AML-193 (cell line): Measurements from ENCODE around the gene SHISA2.

Experiments
- DNase-seq, 2 experiments: peaks; one replicate each; lab custom pipeline; 2025; lab: John Stamatoyannopoulos, UW

The SHISA2 gene

DNA sequence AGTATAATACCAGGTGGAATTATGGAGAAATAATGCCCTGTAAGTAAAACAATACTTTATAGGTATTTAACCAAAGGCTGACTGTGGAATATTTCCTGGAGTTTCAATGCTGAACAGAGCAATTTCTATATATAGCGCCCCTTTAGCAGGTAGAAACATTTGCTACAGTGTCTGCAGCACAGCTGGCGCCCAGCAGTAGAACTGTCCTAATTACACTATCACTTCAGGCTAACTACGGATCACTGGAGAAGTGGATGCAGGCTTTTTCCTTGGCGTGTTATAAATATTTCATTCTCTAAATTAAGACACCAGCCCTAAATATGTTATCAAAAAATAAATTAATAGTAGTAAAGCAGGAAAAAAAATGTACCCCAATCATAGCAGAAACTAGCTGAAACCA is 3.1 kb downstream of the SHISA2 start:
- no peak for DNase-seq

DNA sequence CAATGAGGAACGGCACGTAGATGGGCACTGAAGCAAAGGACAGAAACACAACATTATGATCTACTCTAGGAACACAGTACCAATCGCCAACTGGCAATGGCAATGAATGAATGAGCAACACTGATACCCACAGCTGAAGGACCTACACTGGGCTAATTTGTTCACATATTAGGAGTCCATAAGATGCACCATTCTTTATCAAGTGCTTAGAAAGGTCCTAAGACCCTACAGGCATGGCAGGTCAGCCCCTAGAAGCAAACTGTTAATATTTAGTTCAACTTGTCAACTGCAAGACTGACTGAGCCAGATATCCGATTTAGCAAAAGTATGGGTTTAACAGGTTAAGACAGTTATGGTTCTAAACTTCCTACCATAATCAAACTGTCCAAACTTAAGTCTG is 4.8 kb downstream of the SHISA2 start:
- no peak for DNase-seq

DNA sequence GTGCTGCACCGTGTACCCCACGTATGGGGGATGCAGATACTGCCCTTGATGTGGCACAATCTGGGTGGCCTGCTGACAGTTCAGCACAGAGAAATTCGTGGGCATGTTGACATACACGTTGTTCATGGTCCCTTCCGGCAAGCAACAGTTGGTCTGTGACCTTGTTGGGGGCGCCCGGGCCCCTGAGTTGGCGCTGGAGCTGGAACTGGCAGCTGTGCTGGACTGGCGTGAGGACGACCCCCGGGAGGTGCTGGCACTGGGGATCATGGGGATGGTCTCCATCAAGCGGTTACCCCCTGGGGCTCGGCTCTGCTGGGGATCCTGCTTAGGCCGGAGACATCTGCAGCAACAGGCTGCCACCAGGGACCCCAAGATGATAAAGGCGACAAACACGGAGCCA is 5.2 kb downstream of the SHISA2 start:
- no peak for DNase-seq

DNA sequence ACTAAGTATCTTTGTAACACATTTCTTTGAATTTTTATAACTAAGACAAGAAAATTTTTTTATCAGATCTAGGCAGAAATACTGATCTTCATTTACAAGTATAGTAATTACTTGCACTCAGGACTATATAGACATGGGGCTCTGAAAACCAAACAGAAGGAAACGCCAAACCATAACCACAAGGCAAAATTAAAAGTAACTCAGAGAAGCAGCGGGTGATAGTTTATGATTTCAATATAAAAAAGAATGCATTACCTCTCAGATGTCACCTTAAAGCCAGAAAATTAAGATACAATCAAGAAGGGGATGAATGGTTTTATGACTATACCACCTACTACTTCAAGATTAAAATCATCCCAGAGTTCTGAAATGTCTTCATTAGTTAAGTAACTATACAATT is 6.7 kb downstream of the SHISA2 start:
- no peak for DNase-seq

DNA sequence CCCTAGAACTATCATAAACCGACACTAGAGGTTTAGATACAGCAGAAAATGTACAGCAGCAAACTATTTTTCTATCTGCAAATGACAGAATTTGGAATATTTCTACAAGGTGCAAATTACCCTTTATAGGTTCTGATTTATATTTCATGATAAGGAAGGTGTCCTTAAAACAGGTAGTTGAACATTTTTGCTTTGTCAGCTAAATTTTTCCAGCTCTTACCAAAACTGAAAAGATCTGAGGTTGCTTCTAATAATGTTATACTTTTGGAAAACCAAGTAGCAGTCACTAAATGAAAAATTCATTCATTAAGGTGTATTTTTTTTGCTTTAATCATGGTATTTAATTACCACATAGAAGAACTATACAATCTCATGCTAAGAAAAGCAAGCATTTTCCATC is 9.0 kb downstream of the SHISA2 start:
- no peak for DNase-seq

DNA sequence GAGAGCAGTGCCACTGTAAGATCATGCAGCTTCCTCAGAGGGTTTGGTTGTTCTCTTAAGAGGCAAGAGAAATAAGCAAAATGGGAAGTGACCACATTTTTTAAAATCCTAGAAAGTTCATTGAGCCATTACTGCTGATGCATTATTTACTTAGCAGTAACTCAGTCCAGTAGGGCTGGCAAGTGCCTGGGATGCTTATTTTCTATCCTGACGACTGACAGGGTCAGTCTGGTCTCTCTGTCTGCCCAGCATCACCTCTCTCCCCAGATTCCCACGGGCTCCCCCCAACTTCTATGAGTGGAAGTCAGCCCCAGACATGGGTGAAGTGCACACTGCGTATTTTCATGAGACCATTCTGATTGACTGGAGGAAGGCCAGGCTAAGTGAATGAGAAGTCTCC is 10.4 kb downstream of the SHISA2 start:
- no peak for DNase-seq

DNA sequence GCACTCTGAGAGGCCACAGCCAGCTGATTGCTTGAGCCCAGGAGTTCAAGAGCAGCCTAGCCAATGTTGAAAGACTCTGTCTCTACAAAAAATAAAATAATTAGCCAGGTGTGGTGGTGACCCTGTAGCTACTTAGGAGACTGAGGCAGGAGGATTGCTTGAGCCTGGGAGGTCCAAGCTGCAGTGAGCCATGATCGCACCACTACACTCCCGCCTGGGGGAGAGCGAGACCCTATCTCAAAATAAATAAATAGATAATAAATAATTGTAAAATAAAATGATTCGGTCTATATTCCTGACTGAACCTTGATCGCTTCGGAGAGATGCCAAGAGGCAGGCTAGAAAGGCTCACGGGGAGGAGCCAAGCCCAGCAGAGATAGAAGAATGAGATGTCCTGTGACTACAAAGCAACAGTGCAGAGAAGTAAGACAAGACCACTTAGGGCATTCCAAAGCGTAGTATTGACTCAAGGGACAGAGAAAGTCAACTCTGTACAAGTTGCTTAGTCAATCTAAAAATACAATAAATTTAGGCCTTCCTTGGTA is 12.8 kb downstream of the SHISA2 start:
- DNase-seq, result no peak

DNA sequence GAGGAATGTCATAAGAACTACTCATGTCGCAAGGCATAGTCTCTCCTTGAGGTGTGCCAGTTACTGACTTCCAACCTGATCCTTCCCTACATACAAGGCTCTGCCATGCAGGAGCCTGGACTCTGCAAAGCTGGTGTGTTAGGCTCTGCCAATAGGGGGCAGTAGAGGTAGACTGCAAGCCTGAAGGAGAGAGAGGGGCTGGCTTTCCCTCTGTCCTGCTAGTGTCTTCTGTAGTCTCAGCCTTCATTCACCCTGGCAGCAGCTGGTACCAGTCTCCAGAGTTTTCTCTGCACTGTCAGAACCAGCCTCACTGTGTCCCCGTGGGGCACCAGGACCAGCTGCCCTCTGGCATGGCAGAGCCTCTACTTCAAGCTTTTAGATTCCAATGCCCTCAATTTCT is 14.5 kb downstream of the SHISA2 start:
- peak in 1 of 2 experiments; percentile 3 for DNase-seq

DNA sequence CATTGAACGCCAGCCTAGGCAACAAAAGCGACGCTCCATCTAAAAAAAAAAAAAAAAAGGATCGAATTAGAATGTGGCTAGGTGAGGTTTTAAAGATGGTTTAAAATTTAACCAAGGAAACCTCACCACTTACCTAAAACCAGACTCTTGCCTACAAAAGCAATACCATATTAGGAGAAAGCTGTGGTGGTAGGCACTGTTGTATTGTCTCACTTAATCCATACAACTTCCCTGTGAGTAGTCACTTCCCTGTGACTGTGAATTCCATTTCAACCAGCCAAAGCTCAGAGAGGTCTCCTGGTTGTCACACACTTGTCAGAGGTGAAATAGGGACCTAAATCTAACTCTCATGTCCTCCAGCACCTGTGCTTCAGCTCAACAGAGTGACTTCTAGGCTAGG is 15.4 kb downstream of the SHISA2 start:
- no peak for DNase-seq

DNA sequence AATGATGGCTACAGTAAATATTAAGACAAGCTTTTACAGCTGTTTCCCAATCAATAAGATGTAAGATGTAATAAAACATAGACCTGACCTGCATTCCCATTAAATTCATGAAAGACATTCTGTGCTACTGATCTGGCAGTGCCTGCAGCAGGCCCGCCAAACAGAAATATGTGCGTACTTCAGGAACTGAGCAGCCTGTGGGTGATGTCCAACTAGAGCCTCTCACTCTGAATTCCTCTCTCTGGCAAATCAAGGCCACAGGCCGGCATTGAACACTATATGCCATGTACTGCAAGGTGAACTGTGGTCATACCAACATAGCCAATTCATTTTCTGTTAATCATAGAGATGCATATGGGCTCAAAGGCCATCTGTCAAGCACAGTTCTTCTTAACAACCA is 17.8 kb downstream of the SHISA2 start:
- no peak for DNase-seq

DNA sequence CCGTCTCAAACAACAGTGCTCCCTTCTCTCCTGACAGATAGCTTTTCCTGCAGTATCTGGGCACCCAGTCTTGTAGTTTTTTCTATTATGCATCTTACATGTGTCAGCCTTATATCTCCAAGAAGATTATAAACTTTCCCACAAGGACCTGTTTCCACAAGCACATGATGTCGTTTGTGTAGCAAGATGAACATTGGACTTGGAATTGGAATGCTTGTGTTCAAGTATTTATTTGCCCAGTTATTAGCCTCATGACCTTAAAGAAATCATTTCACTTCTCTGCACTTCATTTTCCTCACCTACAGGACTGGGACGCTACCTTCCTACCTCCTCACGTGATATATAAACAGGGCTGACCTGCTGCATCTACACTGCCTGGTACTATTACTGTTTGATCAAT is 21.5 kb downstream of the SHISA2 start:
- DNase-seq, result no peak

DNA sequence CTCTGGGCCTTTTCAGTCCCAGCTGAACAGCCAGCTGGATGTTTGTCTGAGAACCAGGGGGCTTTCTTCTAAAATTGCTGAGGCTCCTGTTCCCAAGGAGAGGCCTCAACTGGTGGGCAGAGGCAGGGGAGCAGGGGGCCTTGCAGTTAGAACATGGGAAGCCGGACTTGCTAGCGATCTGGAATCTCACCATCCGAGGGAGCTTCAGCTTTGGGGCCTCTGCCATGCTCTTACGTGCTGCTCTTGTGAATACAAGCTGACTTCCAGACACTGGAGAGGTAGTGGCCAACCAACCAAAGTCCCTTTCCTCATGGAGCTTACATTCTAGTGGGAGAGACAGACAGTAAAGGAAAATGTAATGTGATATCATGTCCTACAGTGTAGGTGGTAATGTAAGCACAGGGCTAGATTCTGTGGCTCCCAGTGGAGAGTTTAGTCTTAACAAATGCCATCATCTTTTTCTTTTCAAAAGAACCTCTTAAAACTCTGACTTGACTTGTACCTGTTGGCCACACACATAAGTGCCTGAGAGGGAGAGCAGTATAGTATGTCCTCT is 22.2 kb downstream of the SHISA2 start:
- no peak for DNase-seq

DNA sequence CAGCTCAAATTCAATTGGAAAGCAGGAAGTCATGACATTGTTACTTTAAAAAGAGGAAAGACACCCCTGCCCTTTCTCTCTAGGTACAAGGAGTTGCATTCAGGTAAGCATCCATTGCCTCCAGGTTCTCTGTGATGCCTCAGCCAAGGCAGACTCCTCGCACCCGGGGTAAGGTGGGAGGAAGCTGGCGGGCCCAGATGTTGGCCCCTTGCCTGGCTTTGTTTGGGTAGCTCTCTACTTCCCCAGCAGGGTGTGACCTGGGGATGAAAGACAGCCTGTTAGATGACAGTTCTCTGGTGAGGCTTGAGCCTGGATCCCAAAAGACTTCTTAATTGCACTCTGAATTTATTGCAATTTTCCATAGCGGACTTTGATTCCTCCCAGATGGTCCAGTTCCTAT is 25.6 kb downstream of the SHISA2 start:
- DNase-seq, result no peak

DNA sequence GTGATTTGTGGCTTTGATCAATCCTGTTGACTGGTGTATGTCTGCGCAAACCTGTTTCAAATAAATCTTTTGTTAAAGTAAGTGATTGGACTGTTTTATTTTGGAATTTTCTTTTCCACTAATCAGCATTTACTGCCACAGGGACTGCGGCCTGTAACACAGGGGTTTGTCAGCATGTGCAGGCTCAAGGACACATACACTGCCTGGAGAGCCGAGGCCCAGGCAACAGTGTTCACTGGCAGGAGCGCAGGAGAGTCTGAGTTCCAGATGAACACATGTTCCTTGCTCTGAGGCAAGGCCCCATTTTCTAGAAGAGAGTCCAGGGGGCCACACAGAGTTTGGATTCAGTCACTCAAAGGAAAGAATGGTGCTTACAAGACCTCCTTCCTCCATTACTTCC is 26.0 kb downstream of the SHISA2 start:
- no peak for DNase-seq

DNA sequence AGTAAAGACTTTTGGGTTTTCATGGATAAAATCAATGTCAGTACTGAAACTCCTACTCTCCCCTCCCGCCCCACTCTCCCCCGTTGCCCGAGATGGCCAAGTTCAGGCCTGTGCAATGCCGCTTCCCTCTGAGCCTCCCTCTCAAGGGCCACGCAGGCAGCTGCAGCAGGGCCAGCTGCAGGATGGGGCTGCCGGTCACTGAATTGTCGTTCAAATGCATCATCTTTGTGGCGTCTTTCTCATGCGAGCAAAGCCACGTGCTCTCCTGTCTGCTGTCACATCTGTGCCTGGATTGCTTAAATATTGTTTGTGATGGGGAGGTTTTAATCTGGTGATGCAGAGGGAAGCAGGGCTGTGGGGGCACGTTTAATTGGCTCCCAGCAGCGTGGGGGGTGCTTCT is 26.6 kb downstream of the SHISA2 start:
- DNase-seq, result no peak

DNA sequence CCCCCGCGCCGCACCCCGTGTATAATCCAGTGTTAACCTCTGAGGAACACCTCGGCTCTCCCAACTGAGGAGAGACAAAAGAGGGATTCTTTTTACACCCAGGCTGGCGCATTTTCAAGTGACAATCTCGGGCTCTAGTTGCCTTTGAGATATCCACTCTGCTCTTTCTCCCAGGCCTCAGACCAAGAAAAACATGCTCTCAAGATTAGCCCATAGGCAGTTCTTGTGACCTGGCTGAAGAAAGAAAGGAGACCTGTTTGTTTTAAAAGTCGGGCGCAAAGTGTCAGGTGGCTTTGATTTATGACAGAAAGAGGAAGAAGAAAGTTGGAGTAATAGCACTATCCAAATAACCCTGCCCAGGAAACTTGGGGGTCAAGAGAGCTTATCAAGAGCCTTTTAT is 27.3 kb downstream of the SHISA2 start:
- no peak for DNase-seq

DNA sequence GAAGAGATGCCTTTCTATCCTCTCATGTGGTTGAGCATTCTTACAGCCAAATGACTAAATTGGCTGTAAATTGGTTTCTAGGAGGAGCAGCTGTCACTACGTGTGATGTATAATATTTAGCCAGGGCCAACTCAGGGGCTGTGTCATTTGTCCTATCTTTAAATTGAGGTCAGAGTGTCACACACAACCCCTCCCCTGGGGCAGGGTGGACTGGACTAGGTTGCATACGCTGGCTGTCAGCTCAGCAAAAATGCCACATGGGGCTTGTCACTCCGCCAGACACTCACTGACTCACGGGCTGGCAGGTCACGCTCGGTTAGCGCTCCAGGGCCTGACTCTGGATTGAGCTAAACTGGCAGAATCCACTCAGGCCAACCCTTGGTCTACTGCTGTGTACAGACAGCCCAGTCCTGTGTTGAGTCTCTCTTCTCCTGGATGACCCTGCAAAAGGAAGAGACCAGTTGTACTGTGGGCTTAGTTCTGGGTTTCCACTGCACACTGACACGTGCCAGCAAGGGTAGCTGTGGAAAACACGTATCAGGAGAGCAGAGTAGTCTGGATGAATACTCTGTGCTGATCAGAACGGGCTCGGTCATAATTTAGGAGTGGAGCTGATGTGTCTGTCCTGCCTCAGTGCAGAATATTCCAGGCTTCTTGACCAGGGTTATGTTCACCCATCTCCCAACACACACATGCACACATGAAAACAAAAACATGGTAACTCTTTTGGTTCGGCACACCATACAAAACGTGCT is 29.1 kb downstream of the SHISA2 start:
- no peak for DNase-seq

DNA sequence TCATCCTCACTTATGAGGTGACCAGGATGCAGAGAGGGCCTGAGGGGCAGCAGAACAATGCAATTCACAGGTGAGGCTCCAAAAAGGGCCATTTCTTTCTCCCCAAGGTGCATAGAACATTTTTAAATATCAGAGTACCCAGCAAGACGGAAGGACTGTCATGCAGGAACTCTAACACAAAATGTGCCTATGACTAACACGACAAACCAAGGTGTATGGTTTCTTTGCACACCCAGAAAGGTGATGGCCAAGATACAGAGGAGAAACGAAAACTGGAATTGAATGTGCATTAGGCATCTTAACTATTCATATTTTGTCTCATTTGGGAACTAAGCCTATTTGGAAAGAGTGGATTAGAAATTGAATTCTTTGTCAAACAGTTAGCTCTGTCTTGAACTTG is 29.9 kb downstream of the SHISA2 start:
- no peak for DNase-seq

DNA sequence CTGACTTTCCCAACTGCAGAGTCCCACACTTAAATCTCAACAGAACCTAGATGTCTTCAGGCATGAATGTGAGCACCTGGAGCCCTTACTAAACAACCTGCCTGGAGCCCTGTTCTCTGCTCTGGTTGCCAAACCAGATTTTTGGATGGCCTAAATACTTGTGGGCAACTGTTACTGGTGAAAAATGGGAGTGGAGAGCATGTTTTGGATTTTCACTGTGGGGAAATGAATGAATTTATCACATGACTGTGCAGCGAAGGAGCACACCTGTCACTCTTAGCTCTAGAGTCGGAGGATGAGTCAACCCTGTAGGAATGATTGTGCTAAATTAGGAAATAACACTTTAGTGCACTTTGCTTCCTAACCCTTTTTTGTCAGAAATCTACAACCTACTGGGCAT is 30.3 kb downstream of the SHISA2 start:
- no peak for DNase-seq

DNA sequence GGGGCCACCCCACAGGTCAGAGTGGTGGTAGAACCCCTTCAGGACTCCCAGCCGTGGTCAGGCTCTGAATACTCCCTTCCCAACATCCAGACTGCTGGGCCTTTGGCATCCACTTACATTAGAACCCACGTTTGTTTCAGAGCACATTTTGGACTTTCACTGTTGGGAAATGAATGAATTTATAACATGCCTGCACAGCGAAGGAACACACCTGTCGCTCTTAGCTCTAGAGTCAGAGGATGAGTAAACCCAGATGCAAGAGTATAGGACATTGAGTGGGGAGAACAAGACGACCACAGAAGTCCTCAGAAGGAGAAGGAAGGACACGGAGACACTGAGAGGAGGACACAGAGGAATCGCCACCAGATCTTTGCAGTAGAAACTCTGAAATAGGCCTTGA is 30.9 kb downstream of the SHISA2 start:
- no peak for DNase-seq

DNA sequence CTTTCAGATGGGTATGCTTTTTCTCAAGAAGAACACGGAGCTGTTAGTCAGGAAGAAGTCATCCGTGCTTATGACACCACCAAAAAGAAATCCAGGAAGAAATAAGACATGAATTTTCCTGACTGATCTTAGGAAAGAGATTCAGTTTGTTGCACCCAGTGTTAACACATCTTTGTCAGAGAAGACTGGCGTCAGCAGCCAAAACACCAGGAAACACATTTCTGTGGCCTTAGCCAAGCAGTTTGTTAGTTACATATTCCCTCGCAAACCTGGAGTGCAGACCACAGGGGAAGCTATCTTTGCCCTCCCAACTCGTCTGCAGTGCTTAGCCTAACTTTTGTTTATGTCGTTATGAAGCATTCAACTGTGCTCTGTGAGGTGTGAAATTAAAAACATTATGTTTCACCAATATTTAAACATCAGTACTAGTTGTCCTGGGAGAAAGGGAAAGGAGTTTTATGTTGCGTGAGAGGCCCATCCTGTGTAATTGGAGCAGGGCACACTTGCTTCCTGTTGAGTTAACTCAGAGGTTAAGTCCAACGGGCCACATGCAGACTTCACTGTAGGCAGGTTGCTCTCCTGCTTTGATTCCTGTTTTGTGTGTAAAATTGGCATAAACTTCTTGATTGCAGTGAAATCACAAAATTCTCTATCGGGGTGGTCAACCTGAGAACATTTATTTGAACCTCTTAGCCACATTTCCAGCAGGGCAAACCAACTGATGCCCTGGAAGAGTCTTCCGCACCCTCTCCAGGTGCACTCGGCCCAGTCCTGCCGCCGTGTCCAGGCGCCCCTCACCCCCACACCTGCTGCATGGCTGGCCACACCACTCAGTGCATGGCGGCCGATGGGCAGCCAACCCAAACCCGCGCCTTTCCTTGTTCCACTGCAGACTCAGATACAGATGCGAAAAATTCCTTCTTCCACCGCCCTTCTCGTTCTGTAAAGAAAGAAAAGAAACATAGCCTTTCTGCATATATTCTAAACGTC is 31.6 kb downstream of the SHISA2 start:
- no peak for DNase-seq

DNA sequence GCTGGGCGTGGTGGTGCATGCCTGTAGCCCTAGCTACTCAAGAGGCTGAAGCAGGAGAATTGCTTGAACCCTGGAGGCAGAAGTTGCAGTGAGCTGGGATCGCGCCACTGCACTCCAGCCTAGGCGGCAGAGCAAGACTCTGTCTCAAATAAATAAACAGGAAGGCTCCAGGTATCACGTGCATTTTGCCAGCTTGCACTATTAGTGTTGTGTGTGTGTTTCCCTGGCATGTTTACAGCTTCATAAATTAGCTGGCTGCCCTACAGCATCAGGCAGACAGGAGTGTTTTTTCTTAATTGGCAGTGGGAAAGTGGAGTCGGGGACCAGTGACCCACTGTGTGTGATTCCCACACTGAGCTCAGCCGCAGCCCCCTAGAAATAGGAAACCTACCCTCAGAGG is 32.6 kb downstream of the SHISA2 start:
- DNase-seq, result no peak
